H9 (cell line): ENCODE measurements around the gene CPNE7. TPM values are rescaled to one million over a fixed set of nuclear protein-coding genes. Genes with fewer than 3 reads are reported as not detected.

Experiments used
- DNase-seq: peaks from one replicate; pipeline ENCODE4 v3.0.0-alpha.2; 2017
- H2AFZ ChIP-seq: one replicate; pipeline ENCODE4 v1.6.1; 2013; ENCODE audit warnings: mild to moderate bottlenecking, low read length, control low read depth, moderate library complexity
- H2AK5ac ChIP-seq: 2 replicates; pipeline ENCODE4 v1.6.1; 2013; ENCODE audit warnings: low read length, control low read depth, mixed read lengths; ENCODE audit not compliant: insufficient read length
- H2BK120ac ChIP-seq: one replicate; pipeline ENCODE4 v1.6.1; 2013; ENCODE audit warnings: low read depth, mild to moderate bottlenecking, low read length, control low read depth, inconsistent platforms; ENCODE audit not compliant: poor library complexity, severe bottlenecking
- H2BK12ac ChIP-seq: 2 replicates; pipeline ENCODE4 v1.6.1; 2013; ENCODE audit warnings: low read length, control low read depth, mixed read lengths, low read depth; ENCODE audit not compliant: insufficient read length
- H2BK15ac ChIP-seq: 2 replicates; pipeline ENCODE4 v1.6.1; 2013; ENCODE audit warnings: low read depth, low read length, control low read depth
- H2BK20ac ChIP-seq: one replicate; pipeline ENCODE4 v1.6.1; 2013; ENCODE audit warnings: low read depth, mild to moderate bottlenecking, low read length, control low read depth, inconsistent platforms; ENCODE audit not compliant: poor library complexity, severe bottlenecking
- H2BK5ac ChIP-seq: 2 replicates; pipeline ENCODE4 v1.6.1; 2013; ENCODE audit warnings: low read length, control low read depth, mixed read lengths; ENCODE audit not compliant: insufficient read length
- H3K14ac ChIP-seq: 2 replicates; pipeline ENCODE4 v1.6.1; 2013; ENCODE audit warnings: low read length, control low read depth; ENCODE audit not compliant: insufficient read depth
- H3K18ac ChIP-seq: 2 replicates; pipeline ENCODE4 v1.6.1; 2013; ENCODE audit warnings: low read depth, mild to moderate bottlenecking, mixed read lengths, low read length, control low read depth; ENCODE audit not compliant: insufficient read length
- H3K23ac ChIP-seq: 2 replicates; pipeline ENCODE4 v1.6.1; 2013; ENCODE audit warnings: low read length, control low read depth, mixed read lengths, low read depth; ENCODE audit not compliant: insufficient read length
- H3K23me2 ChIP-seq: 2 replicates; pipeline ENCODE4 v1.6.1; 2013; ENCODE audit warnings: low read depth, mild to moderate bottlenecking, mixed read lengths, low read length, control low read depth; ENCODE audit not compliant: insufficient read length, poor library complexity, severe bottlenecking
- H3K27ac ChIP-seq: 2 replicates; pipeline ENCODE4 v1.5.1; 2013; ENCODE audit warnings: low read length, control low read depth, mixed read lengths, low read depth; ENCODE audit not compliant: insufficient read length
- H3K27me3 ChIP-seq: 2 replicates; pipeline ENCODE4 v1.6.1; 2013; ENCODE audit warnings: low read length, control low read depth, inconsistent platforms; ENCODE audit not compliant: insufficient read depth
- H3K4ac ChIP-seq: 2 replicates; pipeline ENCODE4 v1.6.1; 2013; ENCODE audit warnings: low read depth, mild to moderate bottlenecking, control low read depth, inconsistent platforms, low read length, moderate library complexity
- H3K4me1 ChIP-seq: 2 replicates; pipeline ENCODE4 v1.6.1; 2013; ENCODE audit warnings: low read length, control low read depth, inconsistent platforms; ENCODE audit not compliant: insufficient read depth
- H3K4me2 ChIP-seq: 2 replicates; pipeline ENCODE4 v1.6.1; 2013; ENCODE audit warnings: low read length, control low read depth, mixed read lengths; ENCODE audit not compliant: insufficient read length, insufficient read depth
- H3K56ac ChIP-seq: 2 replicates; pipeline ENCODE4 v1.6.1; 2013; ENCODE audit warnings: low read depth, mild to moderate bottlenecking, mixed read lengths, low read length, control low read depth; ENCODE audit not compliant: insufficient read length
- H3K79me1 ChIP-seq: 2 replicates; pipeline ENCODE4 v1.6.1; 2013; ENCODE audit warnings: low read depth, mild to moderate bottlenecking, moderate library complexity, low read length, control low read depth, inconsistent platforms; ENCODE audit not compliant: insufficient read depth, poor library complexity, severe bottlenecking
- H3K79me2 ChIP-seq: 2 replicates; pipeline ENCODE4 v1.6.1; 2013; ENCODE audit warnings: low read length, control low read depth, inconsistent platforms; ENCODE audit not compliant: insufficient read depth
- H3K9ac ChIP-seq: 2 replicates; pipeline ENCODE4 v1.6.1; 2013; ENCODE audit warnings: low read length, control low read depth, mixed read lengths; ENCODE audit not compliant: insufficient read length; ENCODE audit errors: extremely low read depth
- H3K9me3 ChIP-seq: one replicate; pipeline ENCODE4 v1.6.1; 2013; ENCODE audit warnings: low read depth, low read length, inconsistent platforms; ENCODE audit not compliant: control insufficient read depth
- H3T11ph ChIP-seq: one replicate; pipeline ENCODE4 v1.6.1; 2013; ENCODE audit warnings: mild to moderate bottlenecking, low read length, control low read depth, inconsistent platforms
- H4K20me1 ChIP-seq: one replicate; pipeline ENCODE4 v1.6.1; 2013; ENCODE audit not compliant: control insufficient read depth, insufficient read length, insufficient read depth
- H4K5ac ChIP-seq: 2 replicates; pipeline ENCODE4 v1.6.1; 2013; ENCODE audit warnings: low read depth, mild to moderate bottlenecking, mixed read lengths, low read length, control low read depth; ENCODE audit not compliant: insufficient read length
- H4K8ac ChIP-seq: replicated peaks from 2 replicates; pipeline ENCODE4 v1.6.1; 2013; ENCODE audit warnings: low read length, control low read depth, mixed read lengths, low read depth; ENCODE audit not compliant: insufficient read length
- H4K91ac ChIP-seq: 2 replicates; pipeline ENCODE4 v1.6.1; 2013; ENCODE audit warnings: low read depth, mild to moderate bottlenecking, moderate library complexity, mixed read lengths, low read length, control low read depth; ENCODE audit not compliant: insufficient read length
- H3K27ac Mint-ChIP-seq, 3 experiments: 2 replicates in 2 of 3; 3 replicates in 1 of 3; pipeline ENCODE4 v1.8.0; 2020 to 2021; ENCODE audit warnings: mixed read lengths in 3 of 3, mild to moderate bottlenecking in 1 of 3, moderate library complexity in 1 of 3
- H3K27me3 Mint-ChIP-seq: 2 replicates; pipeline ENCODE4 v1.8.0; 2021; ENCODE audit warnings: low read depth, mild to moderate bottlenecking, moderate library complexity, mixed read lengths
- H3K36me3 Mint-ChIP-seq, 3 experiments: 2 replicates in 2 of 3; 3 replicates in 1 of 3; pipeline ENCODE4 v1.8.0; 2020 to 2021; ENCODE audit warnings: low read depth in 3 of 3, mixed read lengths in 3 of 3; ENCODE audit not compliant: insufficient read depth in 1 of 3
- H3K4me1 Mint-ChIP-seq, 2 experiments: 2 replicates each; pipeline ENCODE4 v1.8.0; 2020; ENCODE audit warnings: mixed read lengths in 2 of 2
- H3K4me3 Mint-ChIP-seq, 2 experiments: 2 replicates in 1 of 2; 3 replicates in 1 of 2; pipeline ENCODE4 v1.8.0; 2020 to 2021; ENCODE audit warnings: mild to moderate bottlenecking in 2 of 2, mixed read lengths in 2 of 2, moderate library complexity in 1 of 2
- H3K9me3 Mint-ChIP-seq, 2 experiments: 2 replicates in 1 of 2; 3 replicates in 1 of 2; pipeline ENCODE4 v1.8.0; 2020; ENCODE audit warnings: mild to moderate bottlenecking in 2 of 2, mixed read lengths in 2 of 2, moderate library complexity in 1 of 2
- WGBS: extraction: QIAGEN DNeasy Blood & Tissue Kit; methylation state at CpG from one replicate; pipeline ENCODE4 v1.1.7; 2013; ENCODE audit warnings: missing lambda C conversion rate, low lambda C conversion rate, mixed read lengths; ENCODE audit not compliant: insufficient read length; ENCODE audit errors: extremely low coverage; 5-methylcytosine and 5-hydroxymethylcytosine counted together
- total RNA-seq: library from RNA; stranded (reverse); gene quantifications from 2 replicates; pipeline ENCODE4 v1.2.1, GENCODE V29; 2021
- TF ChIP-seq, protein P1 (sequence below): fragments of 200-600 bp; sonication (generic); conservative IDR thresholded peaks from 3 replicates; pipeline ENCODE4 v1.8.0; 2021; ENCODE audit warnings: antibody characterized with exemption, mild to moderate bottlenecking

Gene CPNE7
- total RNA-seq, 1 experiment from 2014 or later: 23.4 TPM

GRCh38 chr16:89571636-89572035 is 3.9 kb upstream of the CPNE7 start:
- Histone ChIP-seq H3K23ac (no peak overlapping the region), H2BK15ac (no peak overlapping the region), H3K9me3 (no peaks in the 10 kb centered on the region), H3K23me2 (peaks cover 11% of the 10 kb centered on the region), H2BK120ac (no peak overlapping the region), H4K91ac (no peak overlapping the region), H2BK5ac (no peak overlapping the region), H3K4ac (no peak overlapping the region), H3K27ac (no peak overlapping the region), H3T11ph (no peak overlapping the region), H4K20me1 (no peaks in the 10 kb centered on the region), H2BK12ac (no peak overlapping the region), H4K8ac (no peak overlapping the region), H3K9ac (no peak overlapping the region), H3K18ac (no peak overlapping the region), H4K5ac (no peak overlapping the region), H3K79me2 (no peaks in the 10 kb centered on the region), H3K56ac (no peak overlapping the region), H2AK5ac (no peak overlapping the region), H3K4me1 (no peaks in the 10 kb centered on the region), H3K79me1 (no peaks in the 10 kb centered on the region), H3K4me2 (no peak overlapping the region), H2BK20ac (no peak overlapping the region), H3K14ac (no peak overlapping the region), H3K27me3 (peaks cover 2% of the 10 kb centered on the region; the same call in 1 of the 2 replicates), H2AFZ (no peak overlapping the region)
- no peak for DNase-seq
- Mint-ChIP-seq H3K36me3 (peaks cover 0 to 6% (median 0%) of the 10 kb centered on the region in 3 experiments; a peak in 2 of 7 replicates), H3K27me3 (peaks cover 38% of the 10 kb centered on the region), H3K4me1 (peaks cover 2 to 6% of the 10 kb centered on the region in 2 experiments; a peak in 3 of 4 replicates), H3K4me3 (peak overlapping the region in 1 of 2 experiments; percentile 26; a peak in 1 of 5 replicates), H3K27ac (no peak overlapping the region), H3K9me3 (no peaks in the 10 kb centered on the region)
- WGBS: no CpG with 5 or more reads among the region's 18 CpGs
- TF ChIP-seq, protein P1, sequence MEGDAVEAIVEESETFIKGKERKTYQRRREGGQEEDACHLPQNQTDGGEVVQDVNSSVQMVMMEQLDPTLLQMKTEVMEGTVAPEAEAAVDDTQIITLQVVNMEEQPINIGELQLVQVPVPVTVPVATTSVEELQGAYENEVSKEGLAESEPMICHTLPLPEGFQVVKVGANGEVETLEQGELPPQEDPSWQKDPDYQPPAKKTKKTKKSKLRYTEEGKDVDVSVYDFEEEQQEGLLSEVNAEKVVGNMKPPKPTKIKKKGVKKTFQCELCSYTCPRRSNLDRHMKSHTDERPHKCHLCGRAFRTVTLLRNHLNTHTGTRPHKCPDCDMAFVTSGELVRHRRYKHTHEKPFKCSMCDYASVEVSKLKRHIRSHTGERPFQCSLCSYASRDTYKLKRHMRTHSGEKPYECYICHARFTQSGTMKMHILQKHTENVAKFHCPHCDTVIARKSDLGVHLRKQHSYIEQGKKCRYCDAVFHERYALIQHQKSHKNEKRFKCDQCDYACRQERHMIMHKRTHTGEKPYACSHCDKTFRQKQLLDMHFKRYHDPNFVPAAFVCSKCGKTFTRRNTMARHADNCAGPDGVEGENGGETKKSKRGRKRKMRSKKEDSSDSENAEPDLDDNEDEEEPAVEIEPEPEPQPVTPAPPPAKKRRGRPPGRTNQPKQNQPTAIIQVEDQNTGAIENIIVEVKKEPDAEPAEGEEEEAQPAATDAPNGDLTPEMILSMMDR: no peak
